Measurements from ENCODE around the gene STPG2.

DNA sequence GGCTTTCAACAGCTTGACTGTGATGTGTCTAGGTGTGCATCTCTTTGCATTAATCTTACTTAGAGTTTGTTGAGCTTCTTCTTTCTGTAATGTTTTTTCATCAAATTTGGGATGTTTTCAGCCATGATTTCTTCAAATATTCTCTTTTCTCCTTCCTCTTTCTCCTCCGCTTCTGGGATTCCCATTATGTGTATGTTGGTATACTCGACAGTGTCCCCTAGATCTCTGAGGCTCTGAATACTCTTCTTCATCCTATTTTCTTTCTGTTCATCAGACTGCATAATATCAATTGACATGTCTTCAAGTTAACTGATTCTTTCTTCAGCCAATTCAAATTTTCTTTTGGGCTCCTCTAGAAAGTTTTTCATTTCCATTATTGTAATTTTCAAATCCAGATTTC, 25.9 kb downstream of the STPG2 start:
- TF ChIP-seq, protein P1, sequence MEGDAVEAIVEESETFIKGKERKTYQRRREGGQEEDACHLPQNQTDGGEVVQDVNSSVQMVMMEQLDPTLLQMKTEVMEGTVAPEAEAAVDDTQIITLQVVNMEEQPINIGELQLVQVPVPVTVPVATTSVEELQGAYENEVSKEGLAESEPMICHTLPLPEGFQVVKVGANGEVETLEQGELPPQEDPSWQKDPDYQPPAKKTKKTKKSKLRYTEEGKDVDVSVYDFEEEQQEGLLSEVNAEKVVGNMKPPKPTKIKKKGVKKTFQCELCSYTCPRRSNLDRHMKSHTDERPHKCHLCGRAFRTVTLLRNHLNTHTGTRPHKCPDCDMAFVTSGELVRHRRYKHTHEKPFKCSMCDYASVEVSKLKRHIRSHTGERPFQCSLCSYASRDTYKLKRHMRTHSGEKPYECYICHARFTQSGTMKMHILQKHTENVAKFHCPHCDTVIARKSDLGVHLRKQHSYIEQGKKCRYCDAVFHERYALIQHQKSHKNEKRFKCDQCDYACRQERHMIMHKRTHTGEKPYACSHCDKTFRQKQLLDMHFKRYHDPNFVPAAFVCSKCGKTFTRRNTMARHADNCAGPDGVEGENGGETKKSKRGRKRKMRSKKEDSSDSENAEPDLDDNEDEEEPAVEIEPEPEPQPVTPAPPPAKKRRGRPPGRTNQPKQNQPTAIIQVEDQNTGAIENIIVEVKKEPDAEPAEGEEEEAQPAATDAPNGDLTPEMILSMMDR (IDR thresholded peaks at IDR 0.05), result no peak
- no peak for TF ChIP-seq POLR2A (IDR thresholded peaks at IDR 0.05)
- no peak for TF ChIP-seq EP300 (IDR thresholded peaks at IDR 0.05)

All from ovary (tissue), 3 donors.